SK-N-MC (cell line): ENCODE data around the gene PTPRJ.

ENCODE experiments used
- EZH2 ChIP-seq: fragments of 200-600 bp; sonication (generic); IDR thresholded peaks from one replicate; pipeline ENCODE4 v1.6.1; 2017; ENCODE audit warnings: antibody characterized with exemption
- FOXP2 ChIP-seq: optimal IDR thresholded peaks from 2 replicates; pipeline ENCODE3; 2011; ENCODE audit warnings: mild to moderate bottlenecking, moderate library complexity; ENCODE audit not compliant: insufficient read depth; ENCODE audit errors: extremely low read length, control extremely low read depth
- POLR2AphosphoS5 ChIP-seq: IDR thresholded peaks from 2 replicates; pipeline ENCODE4 v1.6.1; 2012; ENCODE audit warnings: mild to moderate bottlenecking, low read depth, low read length, borderline replicate concordance

- TF ChIP-seq POLR2AphosphoS5 (no peak), EZH2 (no peak), FOXP2 (no peak)
These were observed 67.3 kb downstream of the PTPRJ start for GRCh38 chr11:48047616-48048015.
